HEK293 (cell line): ENCODE data around the gene AGAP3.

Source experiments
- CTCF ChIA-PET: fragments of 350-600 bp; formaldehyde crosslinking; extraction: SDS; loops from one replicate; lab custom pipeline; 2021; ENCODE audit warnings: antibody characterized with exemption; lab: Yijun Ruan, JAX
- POLR2A ChIA-PET: fragments of 300-600 bp; formaldehyde crosslinking; extraction: SDS; loops from one replicate; lab custom pipeline; 2020; ENCODE audit warnings: antibody characterized with exemption, inconsistent platforms; lab: Yijun Ruan, JAX
- H3K27ac ChIP-seq: fragments of 200-500 bp; sonication (Bioruptor generic); 2 replicates; pipeline ENCODE4 v1.5.1; 2014; ENCODE audit warnings: low read depth, low read length, control low read depth, inconsistent platforms; ENCODE audit errors: extremely low read depth
- H3K36me3 ChIP-seq, 2 experiments: fragments of 200-500 bp in 1 of 2; sonication (Bioruptor generic) in 1 of 2; 1 replicate in 1 of 2; 2 replicates in 1 of 2; pipeline ENCODE4 v1.5.1; 2014 to 2017; ENCODE audit warnings: inconsistent platforms in 2 of 2, low read length in 2 of 2; ENCODE audit not compliant: control insufficient read depth in 2 of 2, insufficient read depth in 1 of 2
- H3K4me1 ChIP-seq: fragments of 200-500 bp; sonication (Bioruptor generic); 2 replicates; pipeline ENCODE4 v1.5.1; 2014; ENCODE audit warnings: mild to moderate bottlenecking, low read length, inconsistent platforms; ENCODE audit not compliant: control insufficient read depth, insufficient read depth
- H3K4me3 ChIP-seq: 2 replicates; pipeline ENCODE4 v1.5.1; 2011; ENCODE audit warnings: low read depth, mild to moderate bottlenecking, control low read depth, low read length, moderate library complexity
- H3K9me3 ChIP-seq: fragments of 200-500 bp; sonication (Bioruptor generic); 2 replicates; pipeline ENCODE4 v1.5.1; 2014; ENCODE audit warnings: low read depth, low read length, inconsistent platforms; ENCODE audit not compliant: control insufficient read depth, insufficient read depth
- AEBP2 ChIP-seq: fragments of 450-650 bp; formaldehyde crosslinking; IDR thresholded peaks from 2 replicates; pipeline ENCODE4 v1.5.1; 2016; ENCODE audit warnings: missing biosample characterization, missing genetic modification characterization, borderline replicate concordance
- CTCF ChIP-seq: fragments of 450-650 bp; formaldehyde crosslinking; IDR thresholded peaks from 2 replicates; pipeline ENCODE4 v1.5.1; 2016; ENCODE audit warnings: missing biosample characterization, missing genetic modification characterization
- OSR2 ChIP-seq: fragments of 450-650 bp; formaldehyde crosslinking; IDR thresholded peaks from 2 replicates; pipeline ENCODE4 v1.5.1; 2016; ENCODE audit warnings: missing biosample characterization, missing genetic modification characterization
- SALL2 ChIP-seq: fragments of 450-650 bp; formaldehyde crosslinking; IDR thresholded peaks from 2 replicates; pipeline ENCODE4 v1.5.0; 2017; ENCODE audit warnings: missing biosample characterization, mild to moderate bottlenecking, missing genetic modification characterization, borderline replicate concordance
- YY1 ChIP-seq: fragments of 450-650 bp; formaldehyde crosslinking; IDR thresholded peaks from 2 replicates; pipeline ENCODE4 v1.5.1; 2018; ENCODE audit warnings: missing biosample characterization, missing genetic modification characterization
- ZBTB1 ChIP-seq: fragments of 450-650 bp; formaldehyde crosslinking; IDR thresholded peaks from 2 replicates; pipeline ENCODE4 v1.5.1; 2016; ENCODE audit warnings: missing biosample characterization, missing genetic modification characterization
- ZBTB21 ChIP-seq: fragments of 450-650 bp; formaldehyde crosslinking; IDR thresholded peaks from 2 replicates; pipeline ENCODE4 v1.5.1; 2017; ENCODE audit warnings: missing biosample characterization, missing genetic modification characterization
- ZBTB48 ChIP-seq: fragments of 450-650 bp; formaldehyde crosslinking; IDR thresholded peaks from 2 replicates; pipeline ENCODE4 v1.5.1; 2016; ENCODE audit warnings: missing biosample characterization, missing genetic modification characterization
- ZFP37 ChIP-seq: fragments of 450-650 bp; formaldehyde crosslinking; IDR thresholded peaks from 2 replicates; pipeline ENCODE4 v1.5.1; 2016; ENCODE audit warnings: missing biosample characterization, missing genetic modification characterization
- ZFP69B ChIP-seq: fragments of 450-650 bp; formaldehyde crosslinking; IDR thresholded peaks from 2 replicates; pipeline ENCODE4 v1.5.1; 2016; ENCODE audit warnings: missing biosample characterization, missing genetic modification characterization
- ZNF146 ChIP-seq: fragments of 450-650 bp; formaldehyde crosslinking; IDR thresholded peaks from 2 replicates; pipeline ENCODE4 v1.5.1; 2016; ENCODE audit warnings: missing biosample characterization, missing genetic modification characterization
- ZNF18 ChIP-seq: fragments of 450-650 bp; formaldehyde crosslinking; IDR thresholded peaks from 2 replicates; pipeline ENCODE4 v1.5.1; 2016; ENCODE audit warnings: missing biosample characterization, missing genetic modification characterization
- ZNF324 ChIP-seq: fragments of 450-650 bp; formaldehyde crosslinking; IDR thresholded peaks from 2 replicates; pipeline ENCODE4 v1.5.1; 2016; ENCODE audit warnings: missing biosample characterization, missing genetic modification characterization
- ZNF426 ChIP-seq: fragments of 450-650 bp; formaldehyde crosslinking; IDR thresholded peaks from 2 replicates; pipeline ENCODE4 v1.5.1; 2017; ENCODE audit warnings: missing biosample characterization, missing genetic modification characterization, mild to moderate bottlenecking, inconsistent platforms, moderate library complexity
- ZNF449 ChIP-seq: fragments of 450-650 bp; formaldehyde crosslinking; IDR thresholded peaks from 2 replicates; pipeline ENCODE4 v1.5.1; 2017; ENCODE audit warnings: missing biosample characterization, mild to moderate bottlenecking, missing genetic modification characterization, moderate library complexity
- ZNF48 ChIP-seq: fragments of 450-650 bp; formaldehyde crosslinking; IDR thresholded peaks from 2 replicates; pipeline ENCODE4 v1.5.1; 2016; ENCODE audit warnings: missing biosample characterization, missing genetic modification characterization
- ZNF544 ChIP-seq: fragments of 450-650 bp; formaldehyde crosslinking; IDR thresholded peaks from 2 replicates; pipeline ENCODE4 v1.5.0; 2017; ENCODE audit warnings: missing biosample characterization, missing genetic modification characterization
- ZNF580 ChIP-seq: fragments of 450-650 bp; formaldehyde crosslinking; IDR thresholded peaks from 2 replicates; pipeline ENCODE4 v1.5.1; 2016; ENCODE audit warnings: missing biosample characterization, missing genetic modification characterization
- ZNF660 ChIP-seq: fragments of 450-650 bp; IDR thresholded peaks from 2 replicates; pipeline ENCODE4 v1.5.1; 2018; ENCODE audit warnings: missing biosample characterization, mild to moderate bottlenecking, missing genetic modification characterization
- ZNF707 ChIP-seq: fragments of 450-650 bp; formaldehyde crosslinking; IDR thresholded peaks from 2 replicates; pipeline ENCODE4 v1.5.1; 2016; ENCODE audit warnings: missing biosample characterization, missing genetic modification characterization
- ZNF747 ChIP-seq: fragments of 450-650 bp; formaldehyde crosslinking; IDR thresholded peaks from 2 replicates; pipeline ENCODE4 v1.5.1; 2016; ENCODE audit warnings: missing biosample characterization, missing genetic modification characterization
- ZNF777 ChIP-seq: fragments of 450-650 bp; formaldehyde crosslinking; IDR thresholded peaks from 2 replicates; pipeline ENCODE4 v1.5.1; 2017; ENCODE audit warnings: missing biosample characterization, missing genetic modification characterization, borderline replicate concordance
- ZNF843 ChIP-seq: fragments of 450-650 bp; formaldehyde crosslinking; IDR thresholded peaks from 2 replicates; pipeline ENCODE4 v1.5.1; 2016; ENCODE audit warnings: missing biosample characterization, missing genetic modification characterization
- ZSCAN18 ChIP-seq: fragments of 450-650 bp; formaldehyde crosslinking; IDR thresholded peaks from 2 replicates; pipeline ENCODE4 v1.5.1; 2016; ENCODE audit warnings: missing biosample characterization, missing genetic modification characterization
- TF ChIP-seq, protein P1 (sequence below): fragments of 450-650 bp; formaldehyde crosslinking; IDR thresholded peaks from 2 replicates; pipeline ENCODE4 v1.5.1; 2016; ENCODE audit warnings: missing biosample characterization, missing genetic modification characterization, low read depth

AGAP3 gene

DNA sequence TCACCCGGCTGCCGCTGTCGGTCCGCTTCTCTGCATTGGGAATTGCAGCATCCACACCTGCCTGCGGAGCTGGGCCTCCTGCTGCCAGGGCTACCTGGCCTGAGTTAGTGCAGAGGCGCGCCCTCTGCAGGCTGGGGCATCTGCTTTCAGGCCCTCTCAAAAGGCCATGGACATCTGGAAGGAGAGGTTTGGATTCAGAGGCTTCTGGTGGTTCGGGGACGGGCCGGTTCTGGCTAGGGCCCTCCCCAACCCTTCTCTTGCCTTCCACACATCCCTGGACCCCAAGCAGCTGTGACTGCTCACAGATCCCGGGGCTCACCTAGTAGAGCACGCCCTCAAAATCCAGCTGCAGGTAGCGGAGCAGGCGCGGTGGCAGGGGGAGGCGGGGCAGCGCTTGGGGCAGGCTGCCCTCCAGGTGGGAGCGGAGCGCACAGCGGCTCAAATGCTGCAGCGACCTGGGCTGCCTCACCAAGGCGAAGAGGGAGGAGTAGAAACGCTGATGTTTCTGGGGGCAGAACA, 89.6 kb downstream of the AGAP3 start (continued):
- TF ChIP-seq ZNF449 = no peak

DNA sequence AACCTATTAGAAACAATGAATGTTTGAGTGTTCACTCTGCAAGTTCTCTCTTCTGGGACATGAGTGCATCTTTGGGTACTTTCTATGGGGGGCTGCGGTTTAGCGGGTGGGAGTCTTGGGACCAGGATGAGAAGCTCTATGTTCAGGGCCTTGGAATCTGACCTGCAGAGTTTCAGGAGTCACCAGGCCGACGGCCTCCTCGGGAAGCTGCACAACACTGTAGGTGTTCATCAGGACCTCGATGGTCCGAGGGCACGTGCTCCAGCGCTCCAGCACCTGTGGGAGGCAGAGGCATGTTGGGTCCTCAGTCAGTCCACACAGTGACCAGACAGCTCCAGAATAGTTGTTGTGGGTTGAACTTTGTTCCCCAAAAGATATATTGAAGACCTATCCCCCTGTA, 90.1 kb downstream of the AGAP3 start:
- TF ChIP-seq CTCF (no peak), ZFP37 (tag by site-specific recombination) (no peak), ZNF580 (tag by site-specific recombination) (no peak), ZNF843 (tag by site-specific recombination) (no peak), AEBP2 (tag by site-specific recombination) (no peak), ZNF660 (tag by site-specific recombination) (no peak), ZBTB1 (no peak), ZNF707 (no peak), ZNF324 (tag by site-specific recombination) (no peak)
- TF ChIP-seq, protein P1, sequence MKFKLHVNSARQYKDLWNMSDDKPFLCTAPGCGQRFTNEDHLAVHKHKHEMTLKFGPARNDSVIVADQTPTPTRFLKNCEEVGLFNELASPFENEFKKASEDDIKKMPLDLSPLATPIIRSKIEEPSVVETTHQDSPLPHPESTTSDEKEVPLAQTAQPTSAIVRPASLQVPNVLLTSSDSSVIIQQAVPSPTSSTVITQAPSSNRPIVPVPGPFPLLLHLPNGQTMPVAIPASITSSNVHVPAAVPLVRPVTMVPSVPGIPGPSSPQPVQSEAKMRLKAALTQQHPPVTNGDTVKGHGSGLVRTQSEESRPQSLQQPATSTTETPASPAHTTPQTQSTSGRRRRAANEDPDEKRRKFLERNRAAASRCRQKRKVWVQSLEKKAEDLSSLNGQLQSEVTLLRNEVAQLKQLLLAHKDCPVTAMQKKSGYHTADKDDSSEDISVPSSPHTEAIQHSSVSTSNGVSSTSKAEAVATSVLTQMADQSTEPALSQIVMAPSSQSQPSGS (tag by site-specific recombination) = no peak
- H3K27ac ChIP-seq = no peak overlapping the region
- no peaks in the 10 kb centered on the region for H3K4me1 ChIP-seq
- no peak overlapping the region for H3K4me3 ChIP-seq
- ChIA-PET POLR2A (no interaction called here), CTCF (interaction anchor here (1.2 to 3.2 kb wide), 3 partner anchors 52 to 186 kb away, joined by 3 to 15 read pairs (median 5); no protein-coding TSS in a partner anchor)
- no peaks in the 10 kb centered on the region for H3K36me3 ChIP-seq
- no peaks in the 10 kb centered on the region for H3K9me3 ChIP-seq

- CTCF ChIA-PET = interaction anchor here (3.2 kb wide), 1 partner anchor 53 kb away, joined by 15 read pairs; no protein-coding TSS in a partner anchor
- Histone ChIP-seq H3K27ac (no peak overlapping the region), H3K36me3 (no peaks in the 10 kb centered on the region), H3K4me3 (no peak overlapping the region), H3K9me3 (no peaks in the 10 kb centered on the region), H3K4me1 (no peaks in the 10 kb centered on the region)
- POLR2A ChIA-PET = no interaction called here
- TF ChIP-seq ZNF146 (tag by site-specific recombination) (no peak), SALL2 (tag by site-specific recombination) (no peak), OSR2 (tag by site-specific recombination) (no peak), ZSCAN18 (no peak), ZNF544 (tag by site-specific recombination) (no peak), ZFP37 (tag by site-specific recombination) (no peak), ZNF747 (tag by site-specific recombination) (no peak), ZNF426 (tag by site-specific recombination) (no peak), ZBTB48 (no peak), ZNF18 (no peak), ZNF707 (no peak), ZNF777 (no peak), YY1 (tag by site-specific recombination) (no peak), ZFP69B (no peak), ZNF48 (no peak), ZBTB21 (no peak)
These were observed 91.0 kb downstream of the AGAP3 start for GRCh38 chr7:151177310-151177709.
